Testis (tissue), 2 donors: ENCODE measurements around the gene SLC22A31.

Experiments used
- CTCF ChIP-seq, 3 experiments: fragments of 450-650 bp in 2 of 3; fragments of 200-600 bp in 1 of 3; sonication (generic) in 1 of 3; IDR thresholded peaks; one replicate each; pipeline ENCODE4 v1.5.1; 2016 to 2019; ENCODE audit warnings: antibody characterized with exemption in 3 of 3, mild to moderate bottlenecking in 2 of 3, moderate library complexity in 1 of 3
- POLR2A ChIP-seq: fragments of 450-650 bp; IDR thresholded peaks from one replicate; pipeline ENCODE4 v1.6.1; 2017; ENCODE audit warnings: antibody characterized with exemption, mild to moderate bottlenecking, moderate library complexity

GRCh38 chr16:89201439-89202377 lies 1.4 kb upstream of the SLC22A31 start:
- TF ChIP-seq POLR2A (no peak), CTCF (IDR thresholded peaks at IDR 0.05) (no peak)
